ENCODE data around the gene POC5.
"Not testable (repeated sequence)": the region's sequence is repeated elsewhere in the genome, so short reads cannot be mapped to it uniquely, and the experiment has no call there.

The POC5 gene

GRCh38 chr5:75706016-75706415 is 11.2 kb downstream of the POC5 start:
- no peak for DNase-seq (ENCODE audit: low read depth in 2 of 2)

- no peak for DNase-seq (ENCODE audit: low read depth in 2 of 2)
Measured at GRCh38 chr5:75701856-75702255, 15.4 kb downstream of the POC5 start.

GRCh38 chr5:75695472-75696351 is 21.5 kb downstream of the POC5 start:
- not testable (repeated sequence) for DNase-seq (ENCODE audit: low read depth in 2 of 2)

GRCh38 chr5:75694781-75695180 is 22.5 kb downstream of the POC5 start:
- no peak for DNase-seq (ENCODE audit: low read depth in 2 of 2)

DNA sequence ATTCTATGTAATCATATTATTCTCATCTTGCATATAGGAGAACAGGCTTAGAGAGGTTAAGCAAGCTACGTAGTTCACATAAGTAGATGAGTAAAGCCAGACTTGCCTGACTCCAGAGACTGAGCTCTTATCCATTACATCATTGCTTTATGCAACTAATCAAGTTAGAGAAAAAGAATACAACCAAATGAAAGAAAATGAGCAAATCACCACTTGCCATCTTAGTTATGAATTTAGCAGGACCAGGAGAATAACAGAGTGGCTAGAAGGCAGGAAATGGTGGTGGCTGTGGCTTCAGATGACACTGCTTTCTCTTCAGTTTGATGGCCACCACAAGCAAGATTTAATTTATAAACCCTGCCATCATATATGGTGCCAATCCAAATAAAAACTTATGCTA is 26.6 kb downstream of the POC5 start:
- DNase-seq (ENCODE audit: low read depth in 2 of 2): no peak

DNA sequence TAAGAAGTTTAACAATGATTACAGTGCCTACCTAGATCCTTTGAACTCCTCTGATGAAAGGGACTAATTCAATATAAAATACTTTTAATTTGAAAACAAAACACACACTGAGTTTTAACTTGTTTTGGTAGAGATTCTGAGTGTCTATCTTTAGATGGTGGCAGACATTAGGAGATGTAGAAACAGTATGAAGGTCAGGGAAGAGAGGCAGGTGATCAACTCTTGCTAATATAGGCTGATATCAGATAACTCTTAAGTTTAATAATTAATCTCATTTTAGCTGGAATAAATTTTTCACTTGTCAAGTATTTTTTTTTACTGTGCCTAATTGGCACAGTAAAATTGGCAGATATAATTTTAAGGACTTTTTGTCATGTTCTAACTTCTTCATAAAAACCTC is 30.8 kb downstream of the POC5 start:
- DNase-seq (ENCODE audit: low read depth in 2 of 2): no peak

DNA sequence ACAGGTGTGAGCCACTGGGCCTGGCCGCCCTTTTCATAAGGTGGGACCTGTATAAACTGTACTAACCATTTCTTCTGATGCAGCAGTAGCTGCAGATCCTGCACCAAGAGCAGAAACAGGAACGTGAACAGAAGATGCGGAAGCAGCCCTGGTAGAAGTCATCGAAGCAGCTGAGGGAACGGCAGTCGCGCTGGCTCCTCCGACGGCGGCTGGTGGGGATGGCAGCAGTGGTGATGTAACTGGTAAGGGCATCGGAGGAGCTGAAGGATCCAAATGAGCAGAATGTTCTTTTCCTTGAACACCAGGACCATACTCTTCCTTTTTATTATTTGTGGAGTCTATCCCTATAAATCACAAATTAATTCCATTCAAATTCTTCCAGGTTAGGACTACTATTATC is 32.1 kb downstream of the POC5 start:
- DNase-seq (ENCODE audit: low read depth in 2 of 2): no peak

GRCh38 chr5:75681125-75681830 is 36.0 kb downstream of the POC5 start:
- DNase-seq (ENCODE audit: low read depth in 2 of 2): peak; percentile 15 to 20

DNA sequence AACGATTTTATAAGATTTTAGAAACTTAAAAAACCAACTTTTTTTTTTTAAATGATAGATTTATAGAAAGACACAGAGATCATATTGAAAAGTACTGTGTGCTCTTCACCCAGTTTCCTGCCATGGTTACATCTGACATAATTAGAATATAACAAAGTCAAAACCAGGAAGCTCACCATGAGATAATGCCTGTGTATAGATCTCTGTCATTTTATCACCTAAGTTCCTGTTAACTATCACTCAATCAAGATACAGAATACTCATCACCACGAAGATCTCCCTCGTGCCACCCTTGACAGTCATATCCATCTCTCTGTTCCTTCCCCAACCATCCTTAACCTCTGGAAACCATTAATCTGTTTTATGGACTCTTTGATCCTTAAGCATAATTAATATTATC is 39.1 kb downstream of the POC5 start:
- DNase-seq (ENCODE audit: low read depth in 2 of 2): no peak

DNA sequence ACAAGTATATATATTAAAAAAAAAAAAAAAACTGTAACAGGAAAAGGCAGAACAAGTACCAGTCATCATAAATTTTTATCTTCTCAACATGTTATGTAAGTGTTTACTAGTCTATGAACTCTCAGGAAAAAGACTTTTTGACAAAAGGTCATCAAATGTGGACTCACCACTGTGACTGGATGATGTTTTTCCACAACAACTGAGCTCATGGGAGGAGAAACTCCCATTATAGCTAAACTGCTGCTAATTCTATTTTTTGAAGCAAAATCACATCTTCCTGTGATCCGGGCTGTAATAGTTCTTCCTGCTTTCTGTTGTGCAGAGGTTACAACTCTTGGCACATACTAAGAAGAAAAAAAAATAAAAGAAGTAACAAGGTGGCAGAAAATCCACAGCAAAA is 39.6 kb downstream of the POC5 start:
- no peak for DNase-seq (ENCODE audit: low read depth in 2 of 2)

- no peak for DNase-seq (ENCODE audit: low read depth in 2 of 2)
Measured at GRCh38 chr5:75675783-75676182, 41.5 kb downstream of the POC5 start.

- DNase-seq (ENCODE audit: low read depth in 2 of 2): no peak
Measured at GRCh38 chr5:75672616-75673015, 44.6 kb downstream of the POC5 start.

DNA sequence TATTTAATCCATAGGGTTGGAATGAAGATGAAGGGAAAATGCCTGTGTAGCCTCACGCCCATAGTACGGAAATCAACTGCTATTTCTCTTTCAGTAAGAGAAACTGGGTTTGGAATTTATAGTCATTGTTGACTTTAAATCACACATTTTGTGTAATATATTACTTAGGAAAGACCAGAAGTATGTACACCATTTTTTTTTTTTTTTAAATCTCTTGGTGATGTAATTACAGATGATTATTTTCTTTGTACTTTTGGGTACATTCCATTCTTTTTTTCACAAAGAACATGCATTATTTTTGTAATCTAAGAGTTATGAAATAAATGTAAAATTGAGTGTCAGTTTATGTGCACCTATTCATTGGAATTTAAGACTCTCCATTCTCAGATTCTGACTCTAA is 45.7 kb downstream of the POC5 start:
- no peak for DNase-seq (ENCODE audit: low read depth in 2 of 2)

- no peak for DNase-seq (ENCODE audit: low read depth in 2 of 2)
Measured at GRCh38 chr5:75670577-75670976, 46.7 kb downstream of the POC5 start.

DNA sequence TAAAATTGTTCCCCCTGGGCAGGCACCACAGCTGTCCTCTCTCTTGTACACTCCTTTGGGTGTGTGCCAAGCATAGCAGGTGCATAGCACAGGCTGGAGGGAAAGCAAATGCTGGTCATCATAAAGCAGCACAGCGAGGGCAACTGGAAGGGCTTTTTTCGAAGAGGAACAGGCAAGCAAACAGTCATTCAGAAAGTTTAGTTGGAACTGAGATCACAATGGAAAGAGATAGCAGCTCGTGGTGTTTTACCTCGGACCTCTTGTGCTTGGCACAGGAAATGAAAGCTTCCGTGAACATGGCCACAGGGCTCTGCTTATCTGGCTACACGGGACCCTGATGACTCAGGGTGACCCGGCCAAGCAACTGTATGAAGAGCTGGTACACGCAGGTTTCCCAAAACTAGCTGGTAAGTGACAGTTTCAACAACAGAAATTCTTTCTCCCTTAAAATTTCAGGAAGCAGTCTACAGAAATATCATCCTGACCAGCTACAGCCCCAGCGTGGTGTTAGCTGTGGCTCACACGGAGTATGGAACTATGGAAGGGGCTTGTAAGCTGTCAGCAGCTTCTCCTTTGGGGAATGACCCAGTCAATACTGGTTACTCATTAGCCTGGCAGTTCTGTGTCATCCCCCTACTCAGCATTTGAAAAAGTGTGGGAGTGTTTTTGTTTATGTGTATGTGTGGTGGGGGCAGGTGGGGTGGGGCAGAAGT is 48.1 kb downstream of the POC5 start:
- DNase-seq (ENCODE audit: low read depth in 2 of 2): no peak

- DNase-seq (ENCODE audit: low read depth in 2 of 2): no peak
Measured at GRCh38 chr5:75668445-75668844, 48.8 kb downstream of the POC5 start.

DNA sequence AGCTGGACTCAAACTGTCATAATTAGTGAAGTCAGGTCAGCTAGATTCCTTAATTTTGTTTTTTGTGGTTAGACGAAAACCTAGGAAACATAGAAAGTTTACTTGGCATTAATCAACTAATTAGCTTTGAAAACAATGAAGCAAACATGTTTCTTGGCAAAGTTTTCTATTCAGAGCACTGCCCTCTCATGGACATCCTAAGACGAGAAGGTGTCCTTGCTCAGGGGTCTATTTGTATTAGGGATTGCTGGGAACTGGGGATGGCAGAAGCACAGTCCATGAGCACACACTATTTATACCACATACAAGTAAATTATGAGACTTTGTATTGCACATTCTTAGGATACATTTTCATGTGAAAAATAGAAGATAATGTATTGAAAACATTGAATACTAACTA is 49.7 kb downstream of the POC5 start:
- no peak for DNase-seq (ENCODE audit: low read depth in 2 of 2)

GRCh38 chr5:75666801-75667200 is 50.4 kb downstream of the POC5 start:
- no peak for DNase-seq (ENCODE audit: low read depth in 2 of 2)

DNA sequence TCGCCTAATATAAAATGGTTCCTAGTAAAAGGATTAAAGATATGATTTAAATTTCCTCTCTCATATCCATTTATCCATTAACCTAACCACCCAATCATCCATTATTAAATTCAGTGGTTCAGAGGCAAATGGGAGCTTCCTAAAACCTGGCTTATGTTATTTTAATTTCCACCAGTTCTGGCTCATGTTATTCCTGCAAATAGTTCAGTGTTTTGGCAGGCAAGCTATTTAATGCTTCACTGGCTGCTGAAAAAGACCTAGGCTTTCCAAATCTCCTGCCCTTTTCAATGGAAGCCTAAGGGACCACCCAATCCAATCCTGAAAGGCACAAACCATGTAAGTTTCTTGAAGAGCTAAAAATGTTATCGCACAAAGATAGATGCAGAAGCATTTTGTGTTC is 52.3 kb downstream of the POC5 start:
- no peak for DNase-seq (ENCODE audit: low read depth in 2 of 2)

GRCh38 chr5:75663579-75664284 is 53.5 kb downstream of the POC5 start:
- no peak for DNase-seq (ENCODE audit: low read depth in 2 of 2)

DNA sequence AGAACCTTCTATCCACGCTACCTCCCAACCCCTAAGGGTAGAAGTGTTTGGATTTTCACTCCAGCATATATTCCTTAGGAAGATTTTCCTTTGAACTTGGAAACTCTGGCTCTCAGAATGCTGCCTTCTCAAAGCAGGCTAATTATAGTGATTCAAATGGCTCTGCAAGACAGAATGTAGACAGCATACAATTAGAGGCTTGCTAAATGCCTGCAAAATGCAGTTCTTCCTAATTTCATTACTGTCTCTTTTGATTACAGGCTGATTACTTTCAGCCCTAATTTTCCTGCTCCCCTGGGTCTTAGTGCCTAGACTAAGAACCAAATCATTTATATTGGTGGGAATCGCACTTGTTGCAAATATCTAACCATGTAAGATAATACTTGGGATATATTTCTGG is 55.2 kb downstream of the POC5 start:
- DNase-seq (ENCODE audit: low read depth in 2 of 2): no peak

Data from fibroblast of skin of left quadriceps (primary cell).